Activated CD8-positive, alpha-beta T cell treated with anti-CD3 and anti-CD28 coated beads for 36 hours (primary cell): ENCODE measurements around the gene MRPS18B. TPM values are rescaled to one million over a fixed set of nuclear protein-coding genes. Genes with fewer than 3 reads are reported as not detected.

Source experiments
- ATAC-seq: fragments of 200-7000 bp; cut with Tn5 transposase; one replicate; pipeline ENCODE4 v1.10.0; 2021; ENCODE audit warnings: mild to moderate bottlenecking, moderate library complexity
- CTCF ChIA-PET: fragments of 350-600 bp; sonication (Branson Sonifier 250); formaldehyde crosslinking; loops from one replicate; lab custom pipeline; 2021; ENCODE audit warnings: antibody characterized with exemption; lab: Charles Lee
- POLR2A ChIA-PET: fragments of 350-600 bp; sonication (Branson Sonifier 250); formaldehyde crosslinking; loops from one replicate; lab custom pipeline; 2021; ENCODE audit warnings: antibody characterized with exemption; lab: Charles Lee
- DNase-seq: peaks from one replicate; pipeline ENCODE4 v3.0.0-alpha.2; 2020
- H3K27ac Mint-ChIP-seq: one replicate; pipeline ENCODE4 v1.8.0; 2021; ENCODE audit warnings: mild to moderate bottlenecking, mixed read lengths
- H3K27me3 Mint-ChIP-seq: one replicate; pipeline ENCODE4 v1.8.0; 2021; ENCODE audit warnings: mixed read lengths
- H3K36me3 Mint-ChIP-seq: one replicate; pipeline ENCODE4 v1.8.0; 2021; ENCODE audit warnings: low read depth, mixed read lengths
- H3K4me1 Mint-ChIP-seq: one replicate; pipeline ENCODE4 v1.8.0; 2021; ENCODE audit warnings: low read depth, mixed read lengths
- H3K4me3 Mint-ChIP-seq: one replicate; pipeline ENCODE4 v1.8.0; 2021; ENCODE audit warnings: mild to moderate bottlenecking, moderate library complexity, mixed read lengths
- H3K9me3 Mint-ChIP-seq: one replicate; pipeline ENCODE4 v1.8.0; 2021; ENCODE audit warnings: mixed read lengths
- CTCF ChIP-seq: fragments of 200-600 bp; IDR thresholded peaks from one replicate; pipeline ENCODE4 v1.8.0; 2022; ENCODE audit warnings: antibody characterized with exemption, mild to moderate bottlenecking
- intact Hi-C: fragments of 100-400 bp; cut with micrococcal nuclease; formaldehyde crosslinking; loops from one replicate; pipeline ENCODE4 v1.10.0; 2022
- total RNA-seq, 2 experiments: library from RNA; stranded (reverse); gene quantifications; one replicate each; pipeline ENCODE4 v1.2.3, GENCODE V29; 2021

Gene MRPS18B
- total RNA-seq, 2 experiments from 2014 or later: 109 to 110 TPM

- POLR2A ChIA-PET: interaction anchor here (0.5 to 5.3 kb wide), 11 partner anchors 11 to 120 kb away, joined by 3 to 121 read pairs (median 5); partner anchors contain the start of genes GNL1, PRR3 and TUBB
- ATAC-seq: no peak
- no peaks in the 10 kb centered on the region for H3K27me3 Mint-ChIP-seq
- no peak for TF ChIP-seq CTCF
- H3K4me3 Mint-ChIP-seq: no peak overlapping the region
- no peak for DNase-seq
- CTCF ChIA-PET: interaction anchor here (0.9 to 4.7 kb wide), 14 partner anchors 8 to 475 kb away, joined by 3 to 50 read pairs (median 6); partner anchors contain the start of gene ATAT1
- H3K27ac Mint-ChIP-seq: peak overlapping the region; percentile 98
- peaks cover 59% of the 10 kb centered on the region for H3K4me1 Mint-ChIP-seq
- peaks cover 89% of the 10 kb centered on the region for H3K36me3 Mint-ChIP-seq
- intact Hi-C loops: no loop called here
- H3K9me3 Mint-ChIP-seq: no peaks in the 10 kb centered on the region
Observed at GRCh38 chr6:30612213-30612612, 5.4 kb upstream of the MRPS18B start.

GRCh38 chr6:30612687-30613248 is 4.9 kb upstream of the MRPS18B start:
- peak overlapping the region; percentile 98 for H3K27ac Mint-ChIP-seq
- H3K27me3 Mint-ChIP-seq: no peaks in the 10 kb centered on the region
- ChIA-PET POLR2A (interaction anchor here (0.8 to 5.3 kb wide), 16 partner anchors 12 to 146 kb away, joined by 3 to 121 read pairs (median 10); partner anchors contain the start of genes ABCF1, GNL1, PRR3 and TUBB), CTCF (interaction anchor here (0.8 to 4.7 kb wide), 21 partner anchors 8 to 475 kb away, joined by 3 to 50 read pairs (median 5); partner anchors contain the start of genes ABCF1 and ATAT1)
- DNase-seq: no peak
- peak overlapping the region; percentile 95 for H3K4me3 Mint-ChIP-seq
- TF ChIP-seq CTCF: no peak
- no peaks in the 10 kb centered on the region for H3K9me3 Mint-ChIP-seq
- H3K4me1 Mint-ChIP-seq: peaks cover 55% of the 10 kb centered on the region
- intact Hi-C loops: no loop called here
- no peak for ATAC-seq
- peaks cover 84% of the 10 kb centered on the region for H3K36me3 Mint-ChIP-seq

GRCh38 chr6:30613251-30614043 is 4.2 kb upstream of the MRPS18B start:
- CTCF ChIA-PET: interaction anchor here (0.8 to 4.7 kb wide), 21 partner anchors 7 to 474 kb away, joined by 3 to 50 read pairs (median 5); partner anchors contain the start of genes ABCF1 and ATAT1
- no peak for TF ChIP-seq CTCF
- intact Hi-C loops: no loop called here
- peak overlapping the region; percentile 98 for H3K27ac Mint-ChIP-seq
- POLR2A ChIA-PET: interaction anchor here (0.8 to 5.3 kb wide), 17 partner anchors 10 to 146 kb away, joined by 3 to 121 read pairs (median 14); partner anchors contain the start of genes ABCF1, GNL1, PRR3 and TUBB
- peaks cover 55% of the 10 kb centered on the region for H3K4me1 Mint-ChIP-seq
- DNase-seq: no peak
- H3K27me3 Mint-ChIP-seq: no peaks in the 10 kb centered on the region
- H3K36me3 Mint-ChIP-seq: peaks cover 84% of the 10 kb centered on the region
- H3K9me3 Mint-ChIP-seq: no peaks in the 10 kb centered on the region
- ATAC-seq: no peak
- peak overlapping the region; percentile 95 for H3K4me3 Mint-ChIP-seq

GRCh38 chr6:30614044-30614842 is 3.4 kb upstream of the MRPS18B start:
- Mint-ChIP-seq H3K27me3 (no peaks in the 10 kb centered on the region), H3K9me3 (no peaks in the 10 kb centered on the region), H3K4me3 (peak overlapping the region; percentile 95), H3K27ac (peak overlapping the region; percentile 98), H3K36me3 (peaks cover 81% of the 10 kb centered on the region), H3K4me1 (peaks cover 52% of the 10 kb centered on the region)
- ATAC-seq: no peak
- intact Hi-C loops: no loop called here
- ChIA-PET CTCF (interaction anchor here (0.8 to 4.7 kb wide), 19 partner anchors 8 to 473 kb away, joined by 3 to 50 read pairs (median 6); partner anchors contain the start of genes ATAT1 and TUBB), POLR2A (interaction anchor here (0.6 to 5.3 kb wide), 29 partner anchors 9 to 298 kb away, joined by 3 to 121 read pairs (median 5); partner anchors contain the start of genes ABCF1, C6orf136, GNL1 and MDC1)
- no peak for DNase-seq
- no peak for TF ChIP-seq CTCF
